WTC11 (cell line): ENCODE results near the gene CYP11A1.

Source experiments
- CBFB ChIP-seq: sonication (generic); formaldehyde crosslinking; IDR thresholded peaks from 2 replicates; pipeline ENCODE4 v1.8.1; 2022; ENCODE audit warnings: mild to moderate bottlenecking, low read depth, missing genetic modification reagents
- CREM ChIP-seq: sonication (generic); formaldehyde crosslinking; IDR thresholded peaks from 2 replicates; pipeline ENCODE4 v1.8.1; 2022; ENCODE audit warnings: mild to moderate bottlenecking, missing genetic modification reagents, moderate library complexity
- ELF4 ChIP-seq: sonication (generic); formaldehyde crosslinking; IDR thresholded peaks from 2 replicates; pipeline ENCODE4 v1.8.1; 2022; ENCODE audit warnings: low read depth, mild to moderate bottlenecking, moderate library complexity, missing genetic modification reagents
- ESRRA ChIP-seq: sonication (generic); formaldehyde crosslinking; IDR thresholded peaks from 2 replicates; pipeline ENCODE4 v1.8.1; 2022; ENCODE audit warnings: mild to moderate bottlenecking, missing genetic modification reagents, borderline replicate concordance
- ETV6 ChIP-seq: sonication (generic); formaldehyde crosslinking; IDR thresholded peaks from 2 replicates; pipeline ENCODE4 v1.8.1; 2022; ENCODE audit warnings: mild to moderate bottlenecking, missing genetic modification reagents
- FOXK1 ChIP-seq: sonication (generic); formaldehyde crosslinking; IDR thresholded peaks from 2 replicates; pipeline ENCODE4 v1.8.0; 2022; ENCODE audit warnings: mild to moderate bottlenecking, moderate library complexity, missing genetic modification reagents
- FOXP1 ChIP-seq: sonication (generic); formaldehyde crosslinking; IDR thresholded peaks from 2 replicates; pipeline ENCODE4 v1.8.0; 2022; ENCODE audit warnings: missing genetic modification reagents, mild to moderate bottlenecking, moderate library complexity, borderline replicate concordance
- PRRX2 ChIP-seq: fragments of 250-450 bp; sonication (Bioruptor Pico); IDR thresholded peaks from 2 replicates; pipeline ENCODE4 v1.8.0; 2021; ENCODE audit warnings: mild to moderate bottlenecking
- TF ChIP-seq, protein P1 (sequence below): fragments of 200-600 bp; IDR thresholded peaks from 2 replicates; pipeline ENCODE4 v1.8.0; 2022; ENCODE audit warnings: antibody characterized with exemption
- TF ChIP-seq, protein P2 (sequence below): sonication (generic); formaldehyde crosslinking; IDR thresholded peaks from 2 replicates; pipeline ENCODE4 v1.8.1; 2022; ENCODE audit warnings: missing genetic modification reagents, borderline replicate concordance
- TF ChIP-seq, protein P3 (sequence below): fragments of 250-450 bp; sonication (Bioruptor Pico); IDR thresholded peaks from 2 replicates; pipeline ENCODE4 v1.8.0; 2021; ENCODE audit warnings: mild to moderate bottlenecking
- TF ChIP-seq, protein P4 (sequence below): sonication (generic); formaldehyde crosslinking; IDR thresholded peaks from 2 replicates; pipeline ENCODE4 v1.8.1; 2023; ENCODE audit warnings: mild to moderate bottlenecking, missing genetic modification reagents, moderate library complexity
- TF ChIP-seq, protein P5 (sequence below): sonication (generic); formaldehyde crosslinking; IDR thresholded peaks from 2 replicates; pipeline ENCODE4 v1.8.1; 2023; ENCODE audit warnings: mild to moderate bottlenecking, moderate library complexity, missing genetic modification reagents
- TF ChIP-seq, protein P6 (sequence below): sonication (generic); formaldehyde crosslinking; conservative IDR thresholded peaks from 2 replicates; pipeline ENCODE4 v1.8.1; 2023; ENCODE audit warnings: mild to moderate bottlenecking, low read depth, missing genetic modification reagents, moderate library complexity

DNA sequence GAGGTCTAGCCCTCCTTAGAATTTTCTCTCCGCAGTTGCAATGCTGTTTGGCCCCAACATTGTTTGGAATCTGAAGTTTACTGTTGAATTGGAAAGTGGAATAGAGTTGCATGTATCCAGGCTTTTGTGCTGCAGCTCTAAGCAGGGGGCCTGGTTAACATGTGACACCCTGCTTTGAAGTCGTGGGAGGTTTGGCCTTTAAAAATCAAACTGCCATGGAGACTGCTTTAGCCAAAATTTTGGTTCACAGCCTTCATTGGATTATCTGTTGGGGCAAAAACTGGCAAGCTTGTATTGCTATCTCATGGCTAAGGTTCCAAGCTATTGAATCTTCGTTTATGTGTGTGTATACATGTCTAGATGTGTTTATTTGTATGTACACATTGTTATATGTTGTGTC lies 15.8 kb downstream of the CYP11A1 start:
- no peak for TF ChIP-seq PRRX2 (CRISPR knock-in tag)
- TF ChIP-seq FOXK1 (CRISPR knock-in tag): no peak
- TF ChIP-seq, protein P1, sequence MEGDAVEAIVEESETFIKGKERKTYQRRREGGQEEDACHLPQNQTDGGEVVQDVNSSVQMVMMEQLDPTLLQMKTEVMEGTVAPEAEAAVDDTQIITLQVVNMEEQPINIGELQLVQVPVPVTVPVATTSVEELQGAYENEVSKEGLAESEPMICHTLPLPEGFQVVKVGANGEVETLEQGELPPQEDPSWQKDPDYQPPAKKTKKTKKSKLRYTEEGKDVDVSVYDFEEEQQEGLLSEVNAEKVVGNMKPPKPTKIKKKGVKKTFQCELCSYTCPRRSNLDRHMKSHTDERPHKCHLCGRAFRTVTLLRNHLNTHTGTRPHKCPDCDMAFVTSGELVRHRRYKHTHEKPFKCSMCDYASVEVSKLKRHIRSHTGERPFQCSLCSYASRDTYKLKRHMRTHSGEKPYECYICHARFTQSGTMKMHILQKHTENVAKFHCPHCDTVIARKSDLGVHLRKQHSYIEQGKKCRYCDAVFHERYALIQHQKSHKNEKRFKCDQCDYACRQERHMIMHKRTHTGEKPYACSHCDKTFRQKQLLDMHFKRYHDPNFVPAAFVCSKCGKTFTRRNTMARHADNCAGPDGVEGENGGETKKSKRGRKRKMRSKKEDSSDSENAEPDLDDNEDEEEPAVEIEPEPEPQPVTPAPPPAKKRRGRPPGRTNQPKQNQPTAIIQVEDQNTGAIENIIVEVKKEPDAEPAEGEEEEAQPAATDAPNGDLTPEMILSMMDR: no peak
- TF ChIP-seq CREM (CRISPR knock-in tag): no peak
- TF ChIP-seq, protein P2, sequence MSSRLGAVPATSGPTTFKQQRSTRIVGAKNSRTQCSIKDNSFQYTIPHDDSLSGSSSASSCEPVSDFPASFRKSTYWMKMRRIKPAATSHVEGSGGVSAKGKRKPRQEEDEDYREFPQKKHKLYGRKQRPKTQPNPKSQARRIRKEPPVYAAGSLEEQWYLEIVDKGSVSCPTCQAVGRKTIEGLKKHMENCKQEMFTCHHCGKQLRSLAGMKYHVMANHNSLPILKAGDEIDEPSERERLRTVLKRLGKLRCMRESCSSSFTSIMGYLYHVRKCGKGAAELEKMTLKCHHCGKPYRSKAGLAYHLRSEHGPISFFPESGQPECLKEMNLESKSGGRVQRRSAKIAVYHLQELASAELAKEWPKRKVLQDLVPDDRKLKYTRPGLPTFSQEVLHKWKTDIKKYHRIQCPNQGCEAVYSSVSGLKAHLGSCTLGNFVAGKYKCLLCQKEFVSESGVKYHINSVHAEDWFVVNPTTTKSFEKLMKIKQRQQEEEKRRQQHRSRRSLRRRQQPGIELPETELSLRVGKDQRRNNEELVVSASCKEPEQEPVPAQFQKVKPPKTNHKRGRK (CRISPR knock-in tag): no peak
- no peak for TF ChIP-seq CBFB (CRISPR knock-in tag)
- TF ChIP-seq, protein P3, sequence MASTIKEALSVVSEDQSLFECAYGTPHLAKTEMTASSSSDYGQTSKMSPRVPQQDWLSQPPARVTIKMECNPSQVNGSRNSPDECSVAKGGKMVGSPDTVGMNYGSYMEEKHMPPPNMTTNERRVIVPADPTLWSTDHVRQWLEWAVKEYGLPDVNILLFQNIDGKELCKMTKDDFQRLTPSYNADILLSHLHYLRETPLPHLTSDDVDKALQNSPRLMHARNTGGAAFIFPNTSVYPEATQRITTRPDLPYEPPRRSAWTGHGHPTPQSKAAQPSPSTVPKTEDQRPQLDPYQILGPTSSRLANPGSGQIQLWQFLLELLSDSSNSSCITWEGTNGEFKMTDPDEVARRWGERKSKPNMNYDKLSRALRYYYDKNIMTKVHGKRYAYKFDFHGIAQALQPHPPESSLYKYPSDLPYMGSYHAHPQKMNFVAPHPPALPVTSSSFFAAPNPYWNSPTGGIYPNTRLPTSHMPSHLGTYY: no peak
- TF ChIP-seq ETV6: no peak
- no peak for TF ChIP-seq ELF4 (CRISPR knock-in tag)
- no peak for TF ChIP-seq FOXP1 (CRISPR knock-in tag)
- no peak for TF ChIP-seq ESRRA (CRISPR knock-in tag)
- TF ChIP-seq, protein P4, sequence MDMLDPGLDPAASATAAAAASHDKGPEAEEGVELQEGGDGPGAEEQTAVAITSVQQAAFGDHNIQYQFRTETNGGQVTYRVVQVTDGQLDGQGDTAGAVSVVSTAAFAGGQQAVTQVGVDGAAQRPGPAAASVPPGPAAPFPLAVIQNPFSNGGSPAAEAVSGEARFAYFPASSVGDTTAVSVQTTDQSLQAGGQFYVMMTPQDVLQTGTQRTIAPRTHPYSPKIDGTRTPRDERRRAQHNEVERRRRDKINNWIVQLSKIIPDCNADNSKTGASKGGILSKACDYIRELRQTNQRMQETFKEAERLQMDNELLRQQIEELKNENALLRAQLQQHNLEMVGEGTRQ: no peak
- TF ChIP-seq, protein P5, sequence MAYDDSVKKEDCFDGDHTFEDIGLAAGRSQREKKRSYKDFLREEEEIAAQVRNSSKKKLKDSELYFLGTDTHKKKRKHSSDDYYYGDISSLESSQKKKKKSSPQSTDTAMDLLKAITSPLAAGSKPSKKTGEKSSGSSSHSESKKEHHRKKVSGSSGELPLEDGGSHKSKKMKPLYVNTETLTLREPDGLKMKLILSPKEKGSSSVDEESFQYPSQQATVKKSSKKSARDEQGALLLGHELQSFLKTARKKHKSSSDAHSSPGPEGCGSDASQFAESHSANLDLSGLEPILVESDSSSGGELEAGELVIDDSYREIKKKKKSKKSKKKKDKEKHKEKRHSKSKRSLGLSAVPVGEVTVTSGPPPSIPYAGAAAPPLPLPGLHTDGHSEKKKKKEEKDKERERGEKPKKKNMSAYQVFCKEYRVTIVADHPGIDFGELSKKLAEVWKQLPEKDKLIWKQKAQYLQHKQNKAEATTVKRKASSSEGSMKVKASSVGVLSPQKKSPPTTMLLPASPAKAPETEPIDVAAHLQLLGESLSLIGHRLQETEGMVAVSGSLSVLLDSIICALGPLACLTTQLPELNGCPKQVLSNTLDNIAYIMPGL: no peak
- TF ChIP-seq, protein P6, sequence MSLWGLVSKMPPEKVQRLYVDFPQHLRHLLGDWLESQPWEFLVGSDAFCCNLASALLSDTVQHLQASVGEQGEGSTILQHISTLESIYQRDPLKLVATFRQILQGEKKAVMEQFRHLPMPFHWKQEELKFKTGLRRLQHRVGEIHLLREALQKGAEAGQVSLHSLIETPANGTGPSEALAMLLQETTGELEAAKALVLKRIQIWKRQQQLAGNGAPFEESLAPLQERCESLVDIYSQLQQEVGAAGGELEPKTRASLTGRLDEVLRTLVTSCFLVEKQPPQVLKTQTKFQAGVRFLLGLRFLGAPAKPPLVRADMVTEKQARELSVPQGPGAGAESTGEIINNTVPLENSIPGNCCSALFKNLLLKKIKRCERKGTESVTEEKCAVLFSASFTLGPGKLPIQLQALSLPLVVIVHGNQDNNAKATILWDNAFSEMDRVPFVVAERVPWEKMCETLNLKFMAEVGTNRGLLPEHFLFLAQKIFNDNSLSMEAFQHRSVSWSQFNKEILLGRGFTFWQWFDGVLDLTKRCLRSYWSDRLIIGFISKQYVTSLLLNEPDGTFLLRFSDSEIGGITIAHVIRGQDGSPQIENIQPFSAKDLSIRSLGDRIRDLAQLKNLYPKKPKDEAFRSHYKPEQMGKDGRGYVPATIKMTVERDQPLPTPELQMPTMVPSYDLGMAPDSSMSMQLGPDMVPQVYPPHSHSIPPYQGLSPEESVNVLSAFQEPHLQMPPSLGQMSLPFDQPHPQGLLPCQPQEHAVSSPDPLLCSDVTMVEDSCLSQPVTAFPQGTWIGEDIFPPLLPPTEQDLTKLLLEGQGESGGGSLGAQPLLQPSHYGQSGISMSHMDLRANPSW (CRISPR knock-in tag): no peak
